Activated T-helper 9 cell treated with anti-CD3 and anti-CD28 coated beads, Interleukin-2, amount 50 U/mL, for 16 hours (primary cell): Measurements from ENCODE around the gene HS3ST4.

ENCODE experiments used
- DNase-seq: peaks from one replicate; pipeline ENCODE4 v3.0.0-alpha.2; 2020; ENCODE audit warnings: low read depth

The HS3ST4 gene

DNA sequence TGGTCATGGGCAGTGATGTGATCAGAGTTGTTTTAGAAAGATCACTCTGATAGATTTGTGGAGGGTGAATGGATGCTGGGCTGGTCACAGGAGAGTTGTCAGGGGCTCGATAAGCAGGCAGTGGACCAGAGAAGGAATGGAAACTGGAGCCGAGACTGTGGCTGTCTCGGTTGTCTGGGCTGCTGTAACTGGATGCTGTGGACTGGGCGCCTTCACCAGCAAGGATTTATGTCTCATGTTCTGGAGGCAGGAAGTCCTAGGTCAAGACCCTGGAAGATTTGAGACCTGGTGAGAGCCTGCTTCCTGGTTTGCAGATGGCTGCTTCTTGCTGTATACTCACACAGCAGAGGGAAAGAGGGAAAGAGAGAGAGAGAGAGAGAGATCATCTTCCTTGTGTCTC is 203.6 kb downstream of the HS3ST4 start:
- no peak for DNase-seq

DNA sequence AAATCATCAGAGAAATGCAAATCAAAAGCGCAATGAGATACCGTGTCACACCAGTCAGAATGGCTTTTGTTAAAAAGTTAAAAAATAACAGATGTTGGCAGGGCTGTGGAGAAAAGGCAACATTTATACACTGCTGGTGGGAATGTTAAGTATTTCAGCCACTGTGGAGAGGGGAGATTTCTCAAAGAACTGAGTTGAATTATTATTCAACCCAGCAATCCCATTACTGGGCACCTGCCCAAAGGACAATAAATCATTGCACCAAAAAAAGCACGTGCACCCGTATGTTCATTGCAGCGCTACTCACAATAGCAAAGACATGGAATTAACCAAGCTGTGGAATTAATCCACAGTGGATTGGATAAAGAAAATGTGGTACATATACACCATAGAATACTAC is 204.7 kb downstream of the HS3ST4 start:
- no peak for DNase-seq

DNA sequence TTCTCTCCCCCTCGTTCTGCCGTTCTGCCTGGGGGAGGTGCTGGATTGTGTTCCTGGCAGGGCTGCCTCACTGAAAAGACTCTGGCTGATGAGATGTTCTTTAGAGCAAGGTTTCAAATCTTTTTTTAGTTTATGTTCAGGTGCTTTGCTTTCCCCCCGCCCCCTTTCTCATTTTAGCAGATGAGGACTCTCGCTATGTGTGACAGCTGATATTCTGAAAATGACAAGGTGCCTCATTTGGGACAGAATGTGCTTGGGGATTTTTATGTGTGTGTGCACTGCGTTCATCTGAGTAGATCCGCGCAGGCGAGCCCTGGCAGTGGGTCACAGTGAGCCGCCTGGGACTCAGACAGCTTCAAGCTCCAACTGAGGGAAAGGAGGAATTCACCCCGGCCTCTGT is 205.9 kb downstream of the HS3ST4 start:
- no peak for DNase-seq

GRCh38 chr16:25905810-25906209 is 214.1 kb downstream of the HS3ST4 start:
- DNase-seq = no peak

GRCh38 chr16:25910971-25911370 is 219.2 kb downstream of the HS3ST4 start:
- no peak for DNase-seq

DNA sequence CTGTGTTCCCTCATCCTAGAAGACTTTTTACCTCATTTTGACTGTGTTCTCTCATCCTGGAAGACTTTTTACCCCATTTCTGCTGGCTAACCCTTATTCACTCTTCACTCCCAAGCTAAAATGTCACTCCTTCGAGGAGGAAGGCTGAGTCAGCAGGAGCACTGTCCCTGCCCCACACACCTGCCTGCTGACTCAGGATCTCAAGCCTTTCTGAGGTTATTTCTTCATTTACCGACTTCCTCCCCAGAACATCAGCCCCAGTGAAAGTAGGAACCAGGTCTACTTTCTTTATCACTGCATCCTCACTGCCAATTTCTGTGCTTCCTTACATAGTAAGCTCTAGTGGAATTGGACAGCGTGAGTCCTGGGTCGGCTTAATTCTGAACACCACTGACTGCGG is 220.6 kb downstream of the HS3ST4 start:
- DNase-seq = no peak

- DNase-seq = no peak
Observed at GRCh38 chr16:25914357-25914962, 222.7 kb downstream of the HS3ST4 start.

DNA sequence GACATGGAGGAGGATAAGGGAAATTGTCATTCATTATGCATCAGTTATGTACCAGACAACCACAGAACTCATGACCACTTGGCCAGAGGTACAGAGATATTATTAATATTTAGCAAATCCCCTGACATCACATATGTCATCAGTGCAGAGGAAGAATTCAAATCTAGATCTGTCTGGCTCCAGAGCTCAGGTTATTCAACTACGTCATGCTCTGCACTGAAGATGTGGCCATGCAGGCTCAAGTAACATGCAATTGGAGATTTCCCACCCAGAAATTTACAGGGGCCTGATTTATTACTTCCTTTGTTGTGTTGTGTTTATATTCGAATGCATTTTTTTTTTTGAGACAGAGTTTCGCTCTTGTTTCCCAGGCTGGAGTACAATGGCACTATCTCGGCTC is 224.3 kb downstream of the HS3ST4 start:
- no peak for DNase-seq

- DNase-seq = no peak
Observed at GRCh38 chr16:25922438-25922837, 230.7 kb downstream of the HS3ST4 start.

GRCh38 chr16:25925421-25925820 is 233.7 kb downstream of the HS3ST4 start:
- DNase-seq = no peak

GRCh38 chr16:25931473-25932035 is 239.8 kb downstream of the HS3ST4 start:
- no peak for DNase-seq

- DNase-seq = no peak
Observed at GRCh38 chr16:25941800-25942499, 250.2 kb downstream of the HS3ST4 start.

DNA sequence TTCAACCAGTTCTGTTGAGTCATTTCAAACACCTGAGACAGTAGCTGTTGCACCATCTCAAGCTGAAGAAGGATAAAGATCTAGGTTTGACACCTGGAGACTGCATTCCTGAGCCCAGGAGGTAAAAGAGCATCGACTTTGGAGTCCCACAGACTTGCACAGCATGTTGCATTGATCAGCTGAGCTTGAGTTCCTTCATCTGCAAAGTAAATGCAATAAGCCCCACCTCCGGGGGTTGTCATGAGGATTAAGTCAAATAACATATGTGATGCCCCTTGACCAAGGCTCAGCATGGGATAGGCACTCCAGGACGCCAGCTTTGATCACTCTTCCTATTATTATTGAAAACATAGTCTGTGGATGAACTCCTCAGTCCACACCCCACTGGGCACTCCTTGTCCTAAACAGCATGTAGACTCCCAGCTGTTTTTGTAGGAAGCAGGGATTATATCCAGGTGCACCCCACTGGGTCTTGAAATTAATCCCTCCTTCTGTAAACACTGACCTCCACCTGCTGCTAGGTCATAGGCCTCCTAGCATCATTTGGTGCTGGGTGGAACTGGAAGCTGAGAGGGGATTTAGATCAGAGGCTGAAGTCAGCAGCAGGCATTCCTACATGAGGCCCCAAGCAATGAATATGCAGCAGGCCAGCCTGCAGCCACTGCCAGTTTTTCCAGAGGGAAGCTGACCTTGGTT is 259.0 kb downstream of the HS3ST4 start:
- no peak for DNase-seq

- no peak for DNase-seq
Observed at GRCh38 chr16:25951999-25952398, 260.2 kb downstream of the HS3ST4 start.

- DNase-seq = no peak
Observed at GRCh38 chr16:25952983-25953382, 261.2 kb downstream of the HS3ST4 start.

DNA sequence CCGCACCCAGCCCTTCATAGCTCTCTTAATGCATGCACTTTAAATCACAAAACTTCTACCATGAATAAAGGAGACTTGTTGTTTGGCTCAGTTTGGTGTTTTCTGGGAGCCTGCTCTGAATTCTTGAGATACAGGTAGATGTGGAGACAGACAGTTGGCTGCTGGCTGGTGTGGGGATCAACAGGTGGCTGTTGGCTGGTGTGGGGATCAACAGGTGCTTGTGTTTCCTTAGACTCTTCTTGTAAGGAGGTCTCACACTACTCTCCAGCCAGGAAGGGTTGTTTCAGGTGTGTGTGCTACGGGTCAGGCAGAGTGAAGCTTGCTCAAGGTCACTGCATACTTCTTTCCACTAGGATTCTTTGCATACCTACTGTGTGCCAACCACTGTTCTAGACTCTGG is 265.9 kb downstream of the HS3ST4 start:
- no peak for DNase-seq

DNA sequence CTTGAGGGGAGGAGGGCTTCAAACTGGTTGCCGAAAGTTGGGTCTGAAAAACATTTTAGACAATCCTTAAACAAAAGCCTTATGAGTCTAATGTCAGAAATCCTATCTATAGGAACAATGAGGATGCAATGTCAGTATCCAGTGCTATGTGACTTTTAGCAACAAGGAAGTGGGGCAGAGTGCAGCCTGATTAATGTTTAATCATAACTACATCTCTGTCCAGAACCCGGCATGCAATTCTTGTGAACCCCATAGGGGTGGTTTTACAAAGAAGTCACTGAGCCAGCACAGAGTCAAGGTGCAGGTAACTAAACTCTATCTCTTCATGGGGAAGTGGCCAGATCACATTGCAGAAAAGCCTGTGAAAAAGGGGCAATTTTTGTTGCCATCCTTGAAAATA is 267.5 kb downstream of the HS3ST4 start:
- no peak for DNase-seq

GRCh38 chr16:25966172-25967097 is 274.7 kb downstream of the HS3ST4 start:
- DNase-seq = no peak

- no peak for DNase-seq
Observed at GRCh38 chr16:25977121-25977520, 285.4 kb downstream of the HS3ST4 start.

DNA sequence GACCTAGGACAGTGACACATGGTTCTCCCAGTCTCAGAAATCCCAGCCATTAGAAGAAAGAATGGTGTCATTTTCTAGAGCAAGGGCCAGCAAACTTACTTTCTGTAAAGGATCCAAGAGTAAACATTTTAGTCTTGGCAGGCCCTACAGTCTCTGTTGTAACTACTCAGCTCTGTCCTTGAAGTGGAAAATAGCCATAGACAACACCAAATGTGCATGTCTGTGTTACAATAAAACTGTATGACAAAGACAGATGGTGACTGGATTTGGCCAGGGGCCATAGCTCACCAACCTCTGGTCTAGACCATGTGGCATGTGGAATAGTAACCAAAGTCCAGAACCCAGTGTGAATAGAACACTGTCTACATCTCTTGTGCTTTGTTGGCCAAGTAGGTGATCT is 286.5 kb downstream of the HS3ST4 start:
- no peak for DNase-seq

DNA sequence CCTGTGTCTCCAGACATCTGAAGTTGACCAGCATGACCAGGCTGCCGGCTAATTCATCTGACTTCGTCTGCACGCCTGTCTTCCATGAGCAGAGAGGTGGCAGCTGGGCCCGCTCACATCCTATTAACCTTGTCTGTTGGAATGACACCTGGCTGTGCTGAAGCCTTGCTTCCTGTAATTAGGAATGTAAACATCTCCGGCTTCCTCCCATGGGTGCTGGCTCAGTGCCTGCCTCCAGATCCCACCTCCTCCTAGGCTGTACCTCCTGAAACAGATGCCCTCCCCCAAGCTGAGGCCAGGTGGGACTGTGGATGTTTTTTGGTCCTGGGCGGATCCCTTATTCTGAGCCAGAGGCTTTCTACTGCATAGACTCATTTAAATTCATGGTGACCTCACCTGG is 296.3 kb downstream of the HS3ST4 start:
- DNase-seq = no peak

- no peak for DNase-seq
Observed at GRCh38 chr16:25988882-25989281, 297.1 kb downstream of the HS3ST4 start.
